RWPE1 (cell line): ENCODE data around the gene SORT1.

Experiments
- CTCF ChIA-PET: fragments of 350-600 bp; sonication (Branson Sonifier 250); formaldehyde crosslinking; extraction: SDS; loops from one replicate; lab custom pipeline; 2021; lab: Yijun Ruan, JAX
- POLR2A ChIA-PET: fragments of 400-600 bp; formaldehyde crosslinking; extraction: SDS; loops from one replicate; lab custom pipeline; 2020; ENCODE audit warnings: antibody characterized with exemption; ENCODE audit not compliant: low non-redundant PET; lab: Yijun Ruan, JAX
- DNase-seq: peaks from one replicate; pipeline ENCODE4 v3.0.0; 2012; ENCODE audit warnings: low spot score
- H3K27ac ChIP-seq: fragments of 450-650 bp; 2 replicates; pipeline ENCODE4 v1.5.1; 2017
- TF ChIP-seq, protein P1 (sequence below): fragments of 450-650 bp; conservative IDR thresholded peaks from 2 replicates; pipeline ENCODE4 v1.5.1; 2017; ENCODE audit warnings: low read depth, mild to moderate bottlenecking

Gene SORT1

DNA sequence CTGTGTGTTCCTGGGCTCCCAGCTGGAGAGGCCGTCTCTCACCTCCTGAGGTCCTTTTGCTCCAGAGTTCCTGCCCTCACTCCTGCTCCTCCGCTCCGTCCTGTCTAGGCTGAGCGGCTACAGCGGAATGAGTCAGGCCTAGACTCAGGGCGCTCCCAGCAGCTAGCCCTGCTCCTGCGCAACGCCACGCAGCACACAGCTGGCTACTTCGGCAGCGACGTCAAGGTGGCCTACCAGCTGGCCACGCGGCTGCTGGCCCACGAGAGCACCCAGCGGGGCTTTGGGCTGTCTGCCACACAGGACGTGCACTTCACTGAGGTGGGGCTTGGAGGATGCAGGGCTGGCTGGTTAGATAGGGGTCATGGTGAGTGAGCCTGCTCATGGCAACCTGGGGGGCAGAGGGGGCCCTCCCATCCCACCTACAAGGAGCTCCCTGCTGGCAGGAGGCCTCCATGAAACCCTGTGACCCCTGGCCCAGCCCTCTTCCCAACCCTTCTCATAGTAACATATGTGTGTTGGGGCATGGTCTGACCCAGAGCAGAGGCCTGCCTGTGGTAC lies 129.9 kb downstream of the SORT1 start:
- TF ChIP-seq, protein P1, sequence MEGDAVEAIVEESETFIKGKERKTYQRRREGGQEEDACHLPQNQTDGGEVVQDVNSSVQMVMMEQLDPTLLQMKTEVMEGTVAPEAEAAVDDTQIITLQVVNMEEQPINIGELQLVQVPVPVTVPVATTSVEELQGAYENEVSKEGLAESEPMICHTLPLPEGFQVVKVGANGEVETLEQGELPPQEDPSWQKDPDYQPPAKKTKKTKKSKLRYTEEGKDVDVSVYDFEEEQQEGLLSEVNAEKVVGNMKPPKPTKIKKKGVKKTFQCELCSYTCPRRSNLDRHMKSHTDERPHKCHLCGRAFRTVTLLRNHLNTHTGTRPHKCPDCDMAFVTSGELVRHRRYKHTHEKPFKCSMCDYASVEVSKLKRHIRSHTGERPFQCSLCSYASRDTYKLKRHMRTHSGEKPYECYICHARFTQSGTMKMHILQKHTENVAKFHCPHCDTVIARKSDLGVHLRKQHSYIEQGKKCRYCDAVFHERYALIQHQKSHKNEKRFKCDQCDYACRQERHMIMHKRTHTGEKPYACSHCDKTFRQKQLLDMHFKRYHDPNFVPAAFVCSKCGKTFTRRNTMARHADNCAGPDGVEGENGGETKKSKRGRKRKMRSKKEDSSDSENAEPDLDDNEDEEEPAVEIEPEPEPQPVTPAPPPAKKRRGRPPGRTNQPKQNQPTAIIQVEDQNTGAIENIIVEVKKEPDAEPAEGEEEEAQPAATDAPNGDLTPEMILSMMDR = no peak
- CTCF ChIA-PET = no interaction called here
- POLR2A ChIA-PET = no interaction called here
- peak overlapping the region; percentile 92 for H3K27ac ChIP-seq
- no peak for DNase-seq

GRCh38 chr1:109266965-109267364 lies 130.8 kb downstream of the SORT1 start:
- H3K27ac ChIP-seq = peak overlapping the region; percentile 92
- POLR2A ChIA-PET = no interaction called here
- CTCF ChIA-PET = no interaction called here
- DNase-seq = no peak
- TF ChIP-seq, protein P1 = no peak

GRCh38 chr1:109265741-109266330 lies 131.9 kb downstream of the SORT1 start:
- DNase-seq = no peak
- ChIA-PET POLR2A (no interaction called here), CTCF (interaction anchor here (0.5 kb wide), 1 partner anchor 166 kb away, joined by 3 read pairs; no protein-coding TSS in a partner anchor)
- H3K27ac ChIP-seq = peak overlapping the region; percentile 92
- TF ChIP-seq, protein P1 = no peak

GRCh38 chr1:109265016-109265415 lies 132.7 kb downstream of the SORT1 start:
- DNase-seq = no peak
- CTCF ChIA-PET = interaction anchor here (0.5 to 1.5 kb wide), 4 partner anchors 8 to 165 kb away, joined by 3 to 13 read pairs (median 4); partner anchors contain the start of gene SORT1
- TF ChIP-seq, protein P1 = no peak
- POLR2A ChIA-PET = no interaction called here
- peak overlapping the region; percentile 92 for H3K27ac ChIP-seq

DNA sequence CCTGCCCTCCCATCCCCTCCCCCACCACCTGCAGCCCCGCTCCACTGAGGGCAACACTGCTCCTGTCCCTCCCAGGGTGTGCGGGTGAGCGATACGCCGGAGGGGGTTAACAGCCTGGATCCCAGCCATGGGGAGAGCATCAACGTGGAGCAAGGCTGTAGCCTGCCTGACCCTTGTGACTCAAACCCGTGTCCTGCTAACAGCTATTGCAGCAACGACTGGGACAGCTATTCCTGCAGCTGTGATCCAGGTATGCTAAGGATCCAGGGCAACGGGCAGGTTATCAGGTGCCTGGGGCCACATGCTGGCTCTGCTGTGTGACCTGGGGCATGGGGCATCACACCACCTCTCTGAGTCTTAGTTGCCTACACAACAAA lies 133.4 kb downstream of the SORT1 start:
- ChIA-PET CTCF (interaction anchor here (0.6 to 1.5 kb wide), 13 partner anchors 9 to 268 kb away, joined by 3 to 13 read pairs (median 3); partner anchors contain the start of genes CELSR2 and SORT1), POLR2A (no interaction called here)
- DNase-seq = no peak
- peak overlapping the region; percentile 92 for H3K27ac ChIP-seq
- TF ChIP-seq, protein P1 = no peak

GRCh38 chr1:109263597-109264378 lies 133.9 kb downstream of the SORT1 start:
- ChIA-PET POLR2A (no interaction called here), CTCF (interaction anchor here (0.6 to 1.5 kb wide), 14 partner anchors 10 to 268 kb away, joined by 3 to 13 read pairs (median 3); partner anchors contain the start of genes CELSR2 and SORT1)
- peak overlapping the region; percentile 92 for H3K27ac ChIP-seq
- TF ChIP-seq, protein P1 = peak; percentile 97
- DNase-seq = peak; percentile 86
